ENCODE results near the gene PRKN.

PRKN gene

DNA sequence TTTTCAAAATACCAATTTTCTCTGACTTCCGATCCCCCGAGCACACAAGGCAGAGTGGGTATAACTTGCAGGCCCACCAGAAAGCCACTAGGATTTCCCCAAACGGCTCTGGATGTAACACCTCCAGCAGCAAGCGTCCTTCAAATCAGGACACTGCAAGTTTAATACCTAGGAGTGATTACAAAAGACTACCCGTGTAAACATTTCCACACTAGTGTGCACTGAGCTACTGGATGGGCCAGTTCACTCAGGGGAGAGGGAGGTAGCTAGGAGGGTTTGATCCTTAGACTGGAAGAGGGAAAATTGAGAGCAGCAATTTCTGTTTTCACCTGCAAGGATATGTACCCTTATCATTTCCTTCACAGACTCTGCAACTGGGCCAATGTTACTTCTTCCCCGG, 1361.9 kb downstream of the PRKN start:
- no peak for DNase-seq (ENCODE audit: low read depth, low spot score)

- no peak for DNase-seq (ENCODE audit: low read depth, low spot score)
Measured at GRCh38 chr6:161363286-161363685, 1364.3 kb downstream of the PRKN start.

DNA sequence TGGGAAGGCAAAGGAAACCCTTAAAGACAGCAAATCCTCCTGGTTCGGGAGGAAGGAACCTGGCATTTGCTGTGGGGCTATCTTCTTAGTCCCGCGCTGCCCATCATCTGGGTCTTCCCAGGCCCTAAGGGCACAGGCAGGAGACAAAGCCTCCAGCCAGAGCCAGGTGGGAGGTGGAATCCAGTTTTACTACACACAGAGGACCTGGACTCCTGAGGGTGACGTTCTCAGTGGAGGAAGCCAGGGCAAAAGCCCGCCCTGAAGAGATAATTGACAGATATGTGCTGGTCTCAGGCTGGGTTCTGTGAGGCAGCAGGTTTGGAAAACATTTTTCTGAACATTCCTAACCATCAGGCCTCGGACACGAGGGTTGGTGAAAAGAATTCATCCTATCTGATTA, 1365.3 kb downstream of the PRKN start:
- DNase-seq (ENCODE audit: low read depth, low spot score) = no peak

DNA sequence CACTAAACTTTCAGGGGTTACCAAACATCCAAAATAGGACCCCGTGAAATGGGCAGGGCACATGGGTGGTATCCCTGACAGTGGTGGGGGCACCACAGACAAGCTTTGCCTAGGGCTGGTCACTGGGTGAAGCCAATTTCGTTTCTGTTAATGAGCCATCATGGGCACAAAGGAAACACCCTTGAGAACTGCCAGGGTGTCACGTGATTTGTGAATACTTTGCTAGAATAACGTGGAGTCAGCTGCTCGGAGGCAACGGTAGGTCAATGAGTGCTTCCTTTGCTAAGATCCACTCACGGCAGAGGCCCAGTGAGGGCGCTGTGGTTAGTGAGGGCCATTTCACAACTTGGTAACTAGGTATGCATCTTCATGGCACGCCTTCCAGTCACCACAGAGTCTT, 1366.0 kb downstream of the PRKN start:
- DNase-seq (ENCODE audit: low read depth, low spot score) = no peak

GRCh38 chr6:161360520-161360919, 1367.0 kb downstream of the PRKN start:
- no peak for DNase-seq (ENCODE audit: low read depth, low spot score)

DNA sequence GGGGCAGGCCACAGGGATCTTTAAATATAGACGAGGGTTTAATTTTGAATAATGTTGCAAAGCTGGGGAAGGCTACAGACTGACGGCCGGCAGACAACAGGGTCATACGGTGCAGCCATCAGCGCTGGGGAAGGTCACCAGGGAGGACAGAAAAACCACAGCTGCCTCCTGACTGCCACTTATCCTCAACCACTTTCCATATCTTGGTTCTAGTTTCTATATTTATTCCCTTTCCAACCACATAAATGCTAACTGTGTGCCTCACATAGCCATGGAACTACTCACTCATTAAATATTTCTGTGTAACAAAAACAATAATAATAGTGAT, 1368.0 kb downstream of the PRKN start:
- DNase-seq (ENCODE audit: low read depth, low spot score) = no peak

- no peak for DNase-seq (ENCODE audit: low read depth, low spot score)
Measured at GRCh38 chr6:161356167-161356854, 1371.3 kb downstream of the PRKN start.

- no peak for DNase-seq (ENCODE audit: low read depth, low spot score)
Measured at GRCh38 chr6:161355696-161356095, 1371.9 kb downstream of the PRKN start.

GRCh38 chr6:161354956-161355355, 1372.6 kb downstream of the PRKN start:
- DNase-seq (ENCODE audit: low read depth, low spot score) = no peak

DNA sequence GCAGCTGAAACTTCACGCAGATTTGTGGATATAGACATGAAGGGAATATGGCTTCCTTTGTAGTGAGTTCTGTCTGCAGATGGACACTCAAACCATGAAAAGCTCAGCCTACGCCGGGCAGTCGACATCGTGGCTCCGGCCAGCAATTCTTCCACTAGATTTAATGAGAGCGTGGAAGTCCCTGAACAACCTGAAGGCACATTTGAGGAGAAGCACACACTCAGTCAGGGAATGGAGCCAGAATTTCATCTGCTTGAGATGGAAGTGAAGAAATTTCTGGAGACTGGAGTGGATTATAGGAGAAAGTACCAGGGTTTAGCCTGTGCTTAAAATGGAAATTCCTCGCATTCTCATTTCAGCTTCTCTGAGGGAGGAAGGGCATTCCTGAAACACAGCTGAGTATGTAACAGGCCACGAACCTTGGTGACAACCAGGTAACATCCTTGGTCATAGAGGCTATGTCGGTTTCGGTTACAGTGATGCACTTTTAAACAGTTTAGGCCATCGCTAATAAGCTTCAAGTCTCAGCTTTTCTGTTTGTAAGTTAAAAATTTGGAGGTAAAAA, 1373.2 kb downstream of the PRKN start:
- DNase-seq (ENCODE audit: low read depth, low spot score) = no peak

DNA sequence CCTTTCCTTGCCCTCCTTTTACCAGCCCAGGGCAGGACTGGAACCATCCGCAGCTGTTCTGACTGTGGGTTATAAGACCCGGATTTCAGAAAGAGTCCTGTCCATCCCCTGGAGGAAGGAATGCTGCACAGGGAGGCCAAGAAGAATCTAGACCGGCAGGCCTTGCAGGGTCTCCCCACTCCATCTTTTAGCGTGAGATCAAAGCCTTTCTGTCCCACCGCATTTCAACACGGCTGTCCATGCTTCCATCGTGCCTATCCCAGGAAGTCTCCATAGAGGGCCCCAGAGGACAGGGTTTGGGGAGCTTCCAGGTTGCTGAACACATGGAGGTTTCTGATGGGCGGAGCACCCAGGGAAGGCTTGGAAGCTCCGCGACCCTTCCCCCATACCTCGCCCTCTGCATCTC, 1374.4 kb downstream of the PRKN start:
- DNase-seq (ENCODE audit: low read depth, low spot score) = no peak

DNA sequence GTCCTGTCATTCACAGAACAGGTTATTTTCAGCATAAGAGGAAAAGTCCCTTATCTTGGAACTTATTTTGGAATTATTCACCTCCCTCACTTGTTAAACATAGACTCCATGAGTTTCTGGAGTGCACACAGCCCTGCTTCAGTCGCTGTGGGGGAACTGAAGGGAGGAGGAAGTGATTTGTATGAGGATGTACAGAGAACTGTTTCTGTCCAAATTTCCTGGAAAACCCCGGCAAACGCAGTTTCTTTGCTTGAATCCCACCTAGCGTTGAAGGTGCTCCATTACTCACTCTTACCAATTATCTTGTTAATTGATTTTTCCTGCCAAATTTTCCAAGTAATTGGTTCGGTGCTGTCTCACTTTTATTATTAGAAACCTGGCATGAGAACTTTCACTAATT, 1375.7 kb downstream of the PRKN start:
- no peak for DNase-seq (ENCODE audit: low read depth, low spot score)

DNA sequence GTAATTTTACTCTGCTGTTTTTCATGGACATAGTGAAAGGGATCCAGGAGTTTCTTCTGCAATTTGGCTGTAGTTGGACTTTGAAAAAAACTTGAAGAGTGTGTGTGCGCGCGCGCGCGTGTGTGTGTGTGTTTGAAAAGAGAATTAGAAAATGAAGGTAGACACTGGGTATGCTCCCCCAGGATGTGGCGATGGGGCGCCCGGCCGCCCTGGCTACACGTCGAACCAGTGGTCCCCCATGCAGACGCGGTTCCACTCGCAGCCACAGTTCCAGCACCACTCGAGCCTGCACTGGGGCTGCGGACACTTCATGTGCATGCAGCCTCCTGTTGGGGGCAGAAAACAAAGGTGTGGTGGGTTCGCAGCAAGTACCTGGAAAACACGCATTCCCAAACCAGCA, 1377.7 kb downstream of the PRKN start:
- no peak for DNase-seq (ENCODE audit: low read depth, low spot score)

DNA sequence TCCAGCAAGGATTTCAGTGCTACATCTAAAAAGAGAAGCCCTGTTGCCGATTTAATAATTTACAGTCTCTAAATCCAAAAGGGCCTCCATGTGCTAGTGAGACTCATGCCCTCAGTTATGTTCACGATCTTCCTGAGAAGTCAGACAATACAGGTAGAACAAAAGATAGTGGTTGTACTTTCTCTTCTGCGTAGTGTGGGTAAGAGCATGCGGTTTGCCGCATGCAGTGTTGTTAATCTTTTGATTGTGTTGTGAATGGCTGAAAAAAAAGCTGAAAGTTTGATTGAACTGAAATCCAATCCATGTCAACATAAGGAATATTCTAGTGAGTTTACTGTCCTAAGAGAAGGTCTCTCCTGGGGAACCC, 1379.0 kb downstream of the PRKN start:
- DNase-seq (ENCODE audit: low read depth, low spot score) = no peak

GRCh38 chr6:161347988-161348627, 1379.5 kb downstream of the PRKN start:
- no peak for DNase-seq (ENCODE audit: low read depth, low spot score)

DNA sequence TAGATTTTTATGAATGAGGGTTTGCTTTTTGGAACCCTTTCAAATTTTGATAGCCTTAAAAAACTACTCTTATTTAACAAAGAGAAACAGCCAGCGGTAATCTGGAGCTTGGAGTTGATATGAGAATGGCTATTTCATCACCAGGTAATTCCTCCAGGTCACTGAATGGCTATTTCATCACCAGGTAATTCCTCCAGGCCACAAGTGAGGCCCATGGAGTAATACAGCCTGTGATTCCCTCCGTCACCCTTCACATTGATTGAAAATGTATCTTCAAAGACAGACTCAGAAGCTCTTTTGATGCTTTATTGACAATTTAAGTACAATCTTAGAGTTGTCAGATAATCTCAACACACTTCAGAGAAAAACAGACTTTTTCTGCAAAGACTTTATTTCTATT, 1380.4 kb downstream of the PRKN start:
- no peak for DNase-seq (ENCODE audit: low read depth, low spot score)

DNA sequence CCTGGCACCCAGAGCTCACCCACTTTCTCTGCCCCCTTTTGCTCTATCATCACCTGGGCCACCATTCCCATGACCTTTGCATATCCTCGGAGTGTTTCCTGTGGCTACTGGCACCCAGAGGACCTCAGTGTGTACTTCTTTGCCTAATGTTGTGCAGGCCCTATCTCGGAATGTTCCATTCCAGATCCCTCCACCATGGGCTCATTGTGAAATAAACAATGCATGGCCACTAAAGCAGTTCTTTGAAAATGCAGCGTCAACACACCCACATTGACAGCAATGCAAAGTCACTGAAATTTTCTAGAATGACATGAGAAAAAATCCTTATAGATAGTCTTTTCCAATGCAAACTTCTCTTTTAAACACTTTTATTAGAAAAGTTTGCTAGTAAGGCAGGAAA, 1380.8 kb downstream of the PRKN start:
- no peak for DNase-seq (ENCODE audit: low read depth, low spot score)

DNA sequence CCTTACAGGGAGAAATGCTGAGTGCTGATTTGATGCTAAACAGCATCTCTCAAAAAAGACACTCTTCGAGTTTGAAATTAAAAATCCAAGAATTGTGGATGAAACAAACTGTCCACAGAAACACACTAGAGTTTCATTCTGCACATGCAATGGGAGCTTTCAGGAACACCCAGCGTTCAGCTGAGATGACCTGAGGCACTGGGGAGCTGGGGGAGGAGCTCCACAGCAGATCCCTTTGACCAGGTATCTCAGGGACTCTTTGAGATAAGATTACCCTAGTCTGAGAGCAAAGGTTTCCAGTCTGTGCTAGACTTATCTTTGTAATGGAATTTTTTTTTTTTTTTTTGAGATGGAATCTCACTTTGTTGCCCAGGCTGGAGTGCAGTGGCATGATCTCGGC, 1382.9 kb downstream of the PRKN start:
- DNase-seq (ENCODE audit: low read depth, low spot score) = no peak

- DNase-seq (ENCODE audit: low read depth, low spot score) = no peak
Measured at GRCh38 chr6:161342039-161342438, 1385.5 kb downstream of the PRKN start.

GRCh38 chr6:161341638-161342037, 1385.9 kb downstream of the PRKN start:
- no peak for DNase-seq (ENCODE audit: low read depth, low spot score)

- DNase-seq (ENCODE audit: low read depth, low spot score) = no peak
Measured at GRCh38 chr6:161338015-161338414, 1389.6 kb downstream of the PRKN start.

- DNase-seq (ENCODE audit: low read depth, low spot score) = no peak
Measured at GRCh38 chr6:161336479-161336878, 1391.1 kb downstream of the PRKN start.

GRCh38 chr6:161333410-161333809, 1394.2 kb downstream of the PRKN start:
- DNase-seq (ENCODE audit: low read depth, low spot score) = no peak
